Measurements from ENCODE around the gene PIGN.

PIGN gene

DNA sequence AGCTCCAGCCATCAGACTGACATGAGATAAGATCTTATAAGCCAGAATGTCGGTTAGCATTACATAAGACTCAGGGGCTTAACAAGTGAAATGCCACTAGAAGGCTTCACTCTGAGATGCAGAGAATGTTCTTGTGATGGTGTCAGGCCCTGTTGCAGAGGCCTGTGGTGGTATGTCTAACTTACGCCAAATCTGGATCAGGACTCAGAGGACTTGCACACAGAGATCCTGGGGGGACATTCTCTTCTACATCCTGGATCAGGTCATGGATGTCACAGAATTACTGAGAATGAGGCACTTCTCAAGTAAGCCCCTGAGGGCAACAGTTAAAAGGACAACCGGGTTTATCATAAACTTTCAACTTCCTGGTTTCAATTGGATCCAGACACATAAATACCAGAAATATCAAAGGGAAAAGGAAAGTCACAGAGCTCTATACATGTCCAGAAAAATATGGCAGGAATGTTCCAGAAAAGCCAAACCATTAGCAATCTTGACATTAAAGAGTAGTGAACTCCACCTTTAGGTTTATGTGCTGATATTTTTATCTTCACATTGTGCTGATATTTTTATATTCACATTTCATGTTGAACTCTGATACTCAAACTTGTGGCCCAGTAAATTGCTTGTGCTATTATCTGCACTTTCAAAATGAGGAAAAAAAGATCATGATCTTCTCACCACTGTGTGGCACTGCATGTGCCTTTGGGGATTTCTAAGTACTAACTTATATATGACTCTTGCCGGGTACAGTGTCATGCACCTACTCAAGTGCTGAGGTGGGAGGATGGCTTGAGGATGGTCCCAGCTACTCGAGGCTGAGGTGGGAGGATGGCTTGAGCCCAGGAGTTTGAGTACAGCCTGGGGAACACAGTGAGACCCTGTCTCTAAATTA lies 156.5 kb downstream of the PIGN start:
- H3K4me3 ChIP-seq (ENCODE audit: control insufficient read depth, low read depth, low read length), result no peak overlapping the region
- TF ChIP-seq, protein P1, sequence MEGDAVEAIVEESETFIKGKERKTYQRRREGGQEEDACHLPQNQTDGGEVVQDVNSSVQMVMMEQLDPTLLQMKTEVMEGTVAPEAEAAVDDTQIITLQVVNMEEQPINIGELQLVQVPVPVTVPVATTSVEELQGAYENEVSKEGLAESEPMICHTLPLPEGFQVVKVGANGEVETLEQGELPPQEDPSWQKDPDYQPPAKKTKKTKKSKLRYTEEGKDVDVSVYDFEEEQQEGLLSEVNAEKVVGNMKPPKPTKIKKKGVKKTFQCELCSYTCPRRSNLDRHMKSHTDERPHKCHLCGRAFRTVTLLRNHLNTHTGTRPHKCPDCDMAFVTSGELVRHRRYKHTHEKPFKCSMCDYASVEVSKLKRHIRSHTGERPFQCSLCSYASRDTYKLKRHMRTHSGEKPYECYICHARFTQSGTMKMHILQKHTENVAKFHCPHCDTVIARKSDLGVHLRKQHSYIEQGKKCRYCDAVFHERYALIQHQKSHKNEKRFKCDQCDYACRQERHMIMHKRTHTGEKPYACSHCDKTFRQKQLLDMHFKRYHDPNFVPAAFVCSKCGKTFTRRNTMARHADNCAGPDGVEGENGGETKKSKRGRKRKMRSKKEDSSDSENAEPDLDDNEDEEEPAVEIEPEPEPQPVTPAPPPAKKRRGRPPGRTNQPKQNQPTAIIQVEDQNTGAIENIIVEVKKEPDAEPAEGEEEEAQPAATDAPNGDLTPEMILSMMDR (conservative IDR thresholded peaks at IDR 0.05; ENCODE audit: control insufficient read depth, insufficient read depth, low read depth, low read length), result no peak
- DNase-seq (ENCODE audit: low read depth), result no peak

DNA sequence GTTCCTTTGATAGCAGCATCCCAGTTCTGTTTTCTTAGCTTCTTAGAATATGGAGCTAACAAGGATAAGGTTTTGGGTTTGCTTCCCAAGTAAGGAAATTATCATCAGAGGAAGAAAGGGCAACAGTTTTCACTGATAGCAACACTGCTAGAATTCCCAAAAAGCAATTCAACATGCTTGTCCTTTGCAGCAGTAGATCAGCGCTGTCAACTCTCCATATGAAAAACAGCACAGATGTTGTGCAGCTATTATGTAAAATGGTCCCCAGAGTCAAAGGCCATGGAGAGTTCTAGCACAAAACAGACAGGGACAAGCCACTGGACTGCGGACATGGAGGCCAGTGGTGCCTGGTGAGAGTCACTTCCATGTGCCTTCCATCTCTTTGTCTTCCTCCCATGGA lies 158.1 kb downstream of the PIGN start:
- no peak overlapping the region for H3K4me3 ChIP-seq (ENCODE audit: control insufficient read depth, low read depth, low read length)
- TF ChIP-seq, protein P1 (conservative IDR thresholded peaks at IDR 0.05; ENCODE audit: control insufficient read depth, insufficient read depth, low read depth, low read length), result no peak
- DNase-seq (ENCODE audit: low read depth), result no peak

DNA sequence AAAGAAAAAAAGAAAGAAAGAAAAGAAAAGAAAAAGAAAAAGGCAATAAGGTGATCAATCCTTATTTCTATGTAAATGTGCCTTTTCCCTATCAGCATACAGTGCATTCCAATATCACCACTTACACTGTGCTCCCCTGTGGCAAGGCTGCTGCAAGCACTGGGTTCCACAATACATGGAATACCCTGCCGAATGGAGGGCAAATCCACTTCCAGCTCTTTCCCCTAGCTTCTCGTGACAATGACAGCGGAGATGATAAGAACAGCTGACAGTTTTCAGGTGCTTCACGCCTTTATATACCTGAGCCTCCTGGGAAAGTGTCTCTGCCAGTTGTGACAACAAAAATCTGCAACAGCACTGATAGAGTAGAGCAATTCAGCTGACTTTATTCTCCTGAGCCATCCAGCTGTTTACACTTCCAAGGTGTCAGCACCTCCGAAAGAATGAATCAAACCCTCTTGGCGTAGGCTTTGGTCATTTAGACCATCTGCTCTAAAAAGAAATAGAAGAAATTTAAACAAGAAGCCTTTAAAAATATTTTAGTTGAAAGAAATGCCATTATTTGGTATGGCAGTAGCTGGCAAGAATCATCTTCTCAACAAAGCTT lies 158.8 kb downstream of the PIGN start:
- TF ChIP-seq, protein P1 (conservative IDR thresholded peaks at IDR 0.05; ENCODE audit: control insufficient read depth, insufficient read depth, low read depth, low read length), result no peak

DNA sequence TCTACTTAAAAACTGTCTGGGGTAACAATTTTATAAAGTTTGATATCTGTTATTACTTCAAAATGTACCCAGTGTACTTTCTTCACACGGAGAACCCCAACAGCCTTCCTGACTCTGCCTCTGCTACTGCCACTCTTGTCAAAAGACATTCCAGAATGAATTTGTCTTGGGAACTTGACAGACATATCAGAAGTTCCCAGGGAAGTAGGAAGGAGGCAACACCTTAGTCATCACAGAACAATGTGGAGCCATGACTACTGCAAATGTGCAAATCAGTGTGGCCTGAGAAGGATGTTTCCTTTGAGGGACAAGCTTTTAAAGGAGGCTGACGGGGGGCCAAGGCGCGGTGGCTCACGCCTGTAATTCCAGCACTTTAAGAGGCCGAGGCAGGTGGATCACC lies 160.3 kb downstream of the PIGN start:
- TF ChIP-seq, protein P1 (conservative IDR thresholded peaks at IDR 0.05; ENCODE audit: control insufficient read depth, insufficient read depth, low read depth, low read length), result no peak
- peak; percentile 41 for DNase-seq (ENCODE audit: low read depth)

More for the DNA sequence above, 158.8 kb downstream of the PIGN start:
- no peak overlapping the region for H3K4me3 ChIP-seq (ENCODE audit: control insufficient read depth, low read depth, low read length)
- no peak for DNase-seq (ENCODE audit: low read depth)

DNA sequence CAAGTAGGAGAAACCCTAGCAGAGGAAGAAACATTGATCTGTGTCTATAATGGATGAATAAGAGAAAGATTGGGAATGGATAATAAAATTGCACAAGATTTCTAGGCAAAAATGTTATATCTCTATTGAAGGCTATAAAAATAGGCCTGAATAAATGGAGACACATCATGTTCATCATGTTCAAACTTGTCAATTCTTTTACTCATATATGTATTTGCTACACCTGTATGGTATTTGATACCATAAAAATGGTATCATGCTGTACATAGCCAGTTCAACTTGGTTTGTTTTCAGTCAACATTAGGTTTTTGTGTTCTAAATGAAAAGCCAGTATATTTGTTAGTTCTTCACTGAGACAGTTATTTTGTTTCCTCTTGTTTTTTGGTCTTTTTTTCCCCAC lies 161.9 kb downstream of the PIGN start:
- TF ChIP-seq, protein P1 (conservative IDR thresholded peaks at IDR 0.05; ENCODE audit: control insufficient read depth, insufficient read depth, low read depth, low read length), result no peak

More for the DNA sequence above, 160.3 kb downstream of the PIGN start:
- H3K4me3 ChIP-seq (ENCODE audit: control insufficient read depth, low read depth, low read length), result no peak overlapping the region

DNA sequence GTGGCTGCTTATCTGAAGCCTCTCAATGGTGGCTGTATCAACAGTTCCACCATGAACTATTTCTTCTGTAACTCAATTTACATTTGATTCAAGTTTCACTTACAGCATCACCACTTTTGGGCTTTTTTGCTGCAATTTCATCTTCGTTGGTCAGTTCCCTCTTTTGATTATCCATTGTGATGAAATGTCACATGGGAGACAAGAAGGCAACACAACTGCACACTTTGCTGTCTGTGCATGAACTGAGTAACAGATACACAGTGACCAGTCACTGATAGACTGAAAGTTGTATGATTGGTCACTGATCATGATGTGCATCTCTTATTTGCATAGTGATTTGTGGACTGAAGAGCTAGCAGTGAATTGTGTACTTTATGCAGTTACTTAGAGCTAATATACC lies 163.3 kb downstream of the PIGN start:
- DNase-seq (ENCODE audit: low read depth), result no peak
- H3K4me3 ChIP-seq (ENCODE audit: control insufficient read depth, low read depth, low read length), result no peak overlapping the region
- TF ChIP-seq, protein P1 (conservative IDR thresholded peaks at IDR 0.05; ENCODE audit: control insufficient read depth, insufficient read depth, low read depth, low read length), result no peak

More for the DNA sequence above, 161.9 kb downstream of the PIGN start:
- no peak for DNase-seq (ENCODE audit: low read depth)
- no peak overlapping the region for H3K4me3 ChIP-seq (ENCODE audit: control insufficient read depth, low read depth, low read length)
